ENCODE data around the gene DPP6. TPM values are rescaled to one million over a fixed set of nuclear protein-coding genes. Genes with fewer than 3 reads are reported as not detected.

DPP6 gene
- total RNA-seq, 2 experiments from 2014 or later = not detected

DNA sequence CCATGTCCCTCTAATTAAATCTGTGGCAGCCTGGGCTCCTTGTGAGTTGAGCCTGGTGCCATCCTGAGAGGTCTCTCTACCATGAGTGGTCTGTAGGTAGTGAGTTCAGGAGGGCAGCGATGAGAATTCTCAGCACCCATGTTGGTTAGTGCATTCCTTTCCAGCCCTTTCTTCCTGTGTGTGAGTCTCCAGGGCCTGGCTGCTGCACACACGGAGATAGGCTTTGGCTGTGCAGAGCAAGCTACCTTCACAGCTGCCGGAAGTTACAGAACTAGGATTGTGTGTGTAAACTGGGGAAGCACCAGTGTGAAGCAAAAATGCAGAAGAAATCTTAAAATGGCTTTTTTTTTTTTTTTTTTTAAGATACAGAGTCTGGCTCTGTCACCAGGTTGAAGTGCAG, 592.2 kb downstream of the DPP6 start:
- Histone ChIP-seq H3K36me3 (ENCODE audit: insufficient read depth, low read length) (no peaks in the 10 kb centered on the region), H4K20me1 (ENCODE audit: insufficient read depth, low read length) (no peaks in the 10 kb centered on the region), H3K4me2 (ENCODE audit: low read length) (no peak overlapping the region), H3K9me2 (ENCODE audit: insufficient read depth, low read length) (no peaks in the 10 kb centered on the region), H3K4me3 (ENCODE audit: low read depth, low read length, poor library complexity, severe bottlenecking) (no peak overlapping the region), H3K4me1 (ENCODE audit: insufficient read depth, low read length, poor library complexity, severe bottlenecking) (no peaks in the 10 kb centered on the region), H3K27ac (ENCODE audit: low read depth, low read length, poor library complexity, severe bottlenecking) (no peak overlapping the region), H3K9me3 (ENCODE audit: low read length) (no peaks in the 10 kb centered on the region), H3K79me2 (ENCODE audit: insufficient read depth, low read depth, low read length) (no peaks in the 10 kb centered on the region), H2AFZ (ENCODE audit: low read length) (no peak overlapping the region)
- ChIA-PET CTCF (ENCODE audit: unreplicated experiment) (no interaction called here), POLR2A (no interaction called here)
- TF ChIP-seq EZH2phosphoT487 (IDR thresholded peaks at IDR 0.05; ENCODE audit: borderline replicate concordance, low read depth, low read length) (no peak), CTCF (conservative IDR thresholded peaks at IDR 0.05; ENCODE audit: low read length) (no peak)
- no peak for DNase-seq (ENCODE audit: low spot score)
- intact Hi-C loops (cut with micrococcal nuclease; ENCODE audit: unreplicated experiment) = no loop called here
- BruUV-seq (replicated peaks) = no TSS peak

DNA sequence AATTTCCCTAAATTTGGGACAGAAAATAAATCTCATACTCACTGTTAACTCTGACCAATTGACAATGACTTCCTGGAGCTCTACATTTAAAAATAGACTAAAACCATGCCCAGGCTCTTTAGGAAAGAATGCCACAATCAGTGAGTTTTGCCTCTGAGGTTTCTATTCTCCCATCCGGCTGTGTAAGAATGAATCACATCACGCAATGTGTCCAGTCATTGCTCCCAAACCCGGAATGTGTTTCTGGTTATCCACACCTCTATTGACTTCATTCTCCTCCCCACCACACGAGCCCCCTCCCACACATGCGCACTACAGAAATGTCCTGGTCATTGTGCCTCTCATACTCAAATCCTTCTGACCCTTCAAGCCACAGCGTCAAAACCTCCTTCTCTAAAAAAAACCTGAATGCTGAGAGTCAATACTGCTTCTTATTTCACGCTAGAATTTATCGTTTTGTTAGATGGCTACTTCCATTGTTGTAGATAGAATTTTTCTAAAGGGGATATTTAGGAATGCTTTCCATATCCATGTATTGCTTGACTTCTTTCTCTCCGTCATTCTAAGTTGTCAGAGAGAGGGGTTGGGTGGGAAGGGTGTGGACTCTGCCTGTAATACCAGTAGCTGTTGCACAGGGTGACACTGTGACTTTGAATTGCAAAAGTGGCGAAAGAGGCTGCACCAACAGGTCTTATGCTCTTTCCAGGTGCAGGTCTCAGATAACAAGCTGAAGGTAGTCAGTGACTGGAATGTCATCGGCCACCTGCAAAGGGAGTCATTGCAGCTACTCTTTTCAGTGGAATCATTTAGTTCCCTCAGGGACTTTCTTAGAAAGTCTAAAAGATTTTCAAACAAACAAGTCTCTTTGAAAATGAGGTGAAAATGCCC, 594.2 kb downstream of the DPP6 start:
- CTCF ChIA-PET (ENCODE audit: unreplicated experiment) = no interaction called here

More for the DNA sequence above, 594.2 kb downstream of the DPP6 start:
- no peak for DNase-seq (ENCODE audit: low spot score)
- Histone ChIP-seq H3K9me2 (ENCODE audit: insufficient read depth, low read length) (no peaks in the 10 kb centered on the region), H3K79me2 (ENCODE audit: insufficient read depth, low read depth, low read length) (no peaks in the 10 kb centered on the region), H3K4me3 (ENCODE audit: low read depth, low read length, poor library complexity, severe bottlenecking) (no peak overlapping the region), H3K4me1 (ENCODE audit: insufficient read depth, low read length, poor library complexity, severe bottlenecking) (no peaks in the 10 kb centered on the region), H2AFZ (ENCODE audit: low read length) (no peak overlapping the region), H4K20me1 (ENCODE audit: insufficient read depth, low read length) (no peaks in the 10 kb centered on the region), H3K27ac (ENCODE audit: low read depth, low read length, poor library complexity, severe bottlenecking) (no peak overlapping the region), H3K36me3 (ENCODE audit: insufficient read depth, low read length) (no peaks in the 10 kb centered on the region), H3K4me2 (ENCODE audit: low read length) (no peak overlapping the region), H3K9me3 (ENCODE audit: low read length) (no peaks in the 10 kb centered on the region)
- no TSS peak for BruUV-seq (replicated peaks)
- TF ChIP-seq EZH2phosphoT487 (IDR thresholded peaks at IDR 0.05; ENCODE audit: borderline replicate concordance, low read depth, low read length) (no peak), CTCF (conservative IDR thresholded peaks at IDR 0.05; ENCODE audit: low read length) (no peak)
- POLR2A ChIA-PET = no interaction called here
- intact Hi-C loops (cut with micrococcal nuclease; ENCODE audit: unreplicated experiment) = no loop called here
